ENCODE data around the gene SYT1.

DNA sequence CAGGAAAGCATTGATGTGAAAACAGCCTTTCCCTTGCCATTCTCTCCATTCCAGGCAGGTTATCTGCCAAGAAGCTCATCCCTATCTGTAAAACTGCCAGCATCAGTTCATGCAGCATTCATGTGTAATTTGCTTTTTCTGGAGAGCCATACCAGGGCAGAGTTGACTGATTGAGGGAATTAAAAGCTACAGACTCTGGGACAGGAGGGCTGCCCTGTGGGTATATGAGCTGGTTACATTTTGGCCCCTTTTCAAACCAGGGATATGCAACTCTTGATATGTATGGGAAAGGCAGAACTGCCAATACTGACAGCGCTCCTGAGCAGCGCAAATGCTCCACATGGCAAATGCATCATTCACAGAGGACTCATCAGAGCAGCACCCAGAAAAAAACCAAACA is 53.7 kb downstream of the SYT1 start:
- TF ChIP-seq, protein P1, sequence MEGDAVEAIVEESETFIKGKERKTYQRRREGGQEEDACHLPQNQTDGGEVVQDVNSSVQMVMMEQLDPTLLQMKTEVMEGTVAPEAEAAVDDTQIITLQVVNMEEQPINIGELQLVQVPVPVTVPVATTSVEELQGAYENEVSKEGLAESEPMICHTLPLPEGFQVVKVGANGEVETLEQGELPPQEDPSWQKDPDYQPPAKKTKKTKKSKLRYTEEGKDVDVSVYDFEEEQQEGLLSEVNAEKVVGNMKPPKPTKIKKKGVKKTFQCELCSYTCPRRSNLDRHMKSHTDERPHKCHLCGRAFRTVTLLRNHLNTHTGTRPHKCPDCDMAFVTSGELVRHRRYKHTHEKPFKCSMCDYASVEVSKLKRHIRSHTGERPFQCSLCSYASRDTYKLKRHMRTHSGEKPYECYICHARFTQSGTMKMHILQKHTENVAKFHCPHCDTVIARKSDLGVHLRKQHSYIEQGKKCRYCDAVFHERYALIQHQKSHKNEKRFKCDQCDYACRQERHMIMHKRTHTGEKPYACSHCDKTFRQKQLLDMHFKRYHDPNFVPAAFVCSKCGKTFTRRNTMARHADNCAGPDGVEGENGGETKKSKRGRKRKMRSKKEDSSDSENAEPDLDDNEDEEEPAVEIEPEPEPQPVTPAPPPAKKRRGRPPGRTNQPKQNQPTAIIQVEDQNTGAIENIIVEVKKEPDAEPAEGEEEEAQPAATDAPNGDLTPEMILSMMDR (IDR thresholded peaks at IDR 0.05), result no peak
- no peak for TF ChIP-seq POLR2A (IDR thresholded peaks at IDR 0.05)

Measured in uterus (tissue), 2 donors.